ENCODE results near the gene ATP1A2. TPM values are rescaled to one million over a fixed set of nuclear protein-coding genes. Genes with fewer than 3 reads are reported as not detected.

ATP1A2 gene
- total RNA-seq, 1 donor from 2014 or later: not detected

DNA sequence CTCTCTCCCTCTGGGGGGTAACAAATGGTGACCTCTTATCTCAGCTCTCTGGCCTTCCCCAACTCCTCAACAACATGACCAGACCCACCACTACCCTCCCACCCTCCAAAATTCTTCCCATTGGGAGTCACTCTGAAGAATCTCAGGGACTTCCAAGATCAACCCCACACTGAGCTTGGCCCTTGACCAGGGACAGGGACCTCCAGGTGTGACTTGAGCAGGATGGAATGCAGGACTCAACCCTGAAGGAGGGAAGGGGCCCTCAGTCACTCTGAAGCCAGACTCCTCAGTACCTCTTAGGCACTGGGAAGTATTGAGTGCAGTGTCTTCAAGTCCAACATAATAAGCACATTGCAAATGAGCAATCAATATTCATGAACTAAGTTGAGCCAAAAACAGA, 76.7 kb downstream of the ATP1A2 start:
- ATAC-seq (ENCODE audit: low read depth): no peak

More for the DNA sequence above, 76.7 kb downstream of the ATP1A2 start:
- POLR2A ChIA-PET: interaction anchor here (0.6 to 1.6 kb wide), 3 partner anchors 28 to 161 kb away, joined by 3 to 9 read pairs (median 4); no protein-coding TSS in a partner anchor
- intact Hi-C loops (cut with micrococcal nuclease): loop anchor here (10.0 kb wide), 1 partner anchor 413 kb away; no protein-coding TSS in a partner anchor
- Mint-ChIP-seq H3K27ac (no peak overlapping the region), H3K9me3 (no peaks in the 10 kb centered on the region), H3K4me3 (no peak overlapping the region), H3K27me3 (no peaks in the 10 kb centered on the region), H3K36me3 (ENCODE audit: low read depth) (no peaks in the 10 kb centered on the region), H3K4me1 (peaks cover 3% of the 10 kb centered on the region)
- CTCF ChIA-PET: interaction anchor here (1.0 to 6.1 kb wide), 8 partner anchors 12 to 184 kb away, joined by 3 to 109 read pairs (median 17); partner anchors contain the start of gene PEA15
- TF ChIP-seq, protein P1, sequence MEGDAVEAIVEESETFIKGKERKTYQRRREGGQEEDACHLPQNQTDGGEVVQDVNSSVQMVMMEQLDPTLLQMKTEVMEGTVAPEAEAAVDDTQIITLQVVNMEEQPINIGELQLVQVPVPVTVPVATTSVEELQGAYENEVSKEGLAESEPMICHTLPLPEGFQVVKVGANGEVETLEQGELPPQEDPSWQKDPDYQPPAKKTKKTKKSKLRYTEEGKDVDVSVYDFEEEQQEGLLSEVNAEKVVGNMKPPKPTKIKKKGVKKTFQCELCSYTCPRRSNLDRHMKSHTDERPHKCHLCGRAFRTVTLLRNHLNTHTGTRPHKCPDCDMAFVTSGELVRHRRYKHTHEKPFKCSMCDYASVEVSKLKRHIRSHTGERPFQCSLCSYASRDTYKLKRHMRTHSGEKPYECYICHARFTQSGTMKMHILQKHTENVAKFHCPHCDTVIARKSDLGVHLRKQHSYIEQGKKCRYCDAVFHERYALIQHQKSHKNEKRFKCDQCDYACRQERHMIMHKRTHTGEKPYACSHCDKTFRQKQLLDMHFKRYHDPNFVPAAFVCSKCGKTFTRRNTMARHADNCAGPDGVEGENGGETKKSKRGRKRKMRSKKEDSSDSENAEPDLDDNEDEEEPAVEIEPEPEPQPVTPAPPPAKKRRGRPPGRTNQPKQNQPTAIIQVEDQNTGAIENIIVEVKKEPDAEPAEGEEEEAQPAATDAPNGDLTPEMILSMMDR (IDR thresholded peaks at IDR 0.05): no peak
- no peak for DNase-seq

Other genes with a start within 250 kb of the ATP1A2 start
- 1.2 and 1.8 TPM in 2 replicates for gene CFAP45, start 215.6 kb upstream of the ATP1A2 start, total RNA-seq
- 327 and 364 TPM in 2 replicates for gene TAGLN2, start 190.3 kb upstream of the ATP1A2 start, total RNA-seq
- gene IGSF9, start 170.1 kb upstream of the ATP1A2 start, total RNA-seq: not detected in 2 replicates
- not detected in 2 replicates for gene SLAMF9, start 161.5 kb upstream of the ATP1A2 start, total RNA-seq
- 4.5 and 5.3 TPM in 2 replicates for gene PIGM, start 83.8 kb upstream of the ATP1A2 start, total RNA-seq
- not detected in 2 replicates for gene KCNJ10, start 45.6 kb upstream of the ATP1A2 start, total RNA-seq
- not detected in 2 replicates for gene KCNJ9, start 34.2 kb upstream of the ATP1A2 start, total RNA-seq
- 25.4 and 27.9 TPM in 2 replicates for gene IGSF8, start 17.1 kb upstream of the ATP1A2 start, total RNA-seq
- not detected in 2 replicates for gene ATP1A4, start 35.8 kb downstream of the ATP1A2 start, total RNA-seq
- not detected in 2 replicates for gene CASQ1, start 74.8 kb downstream of the ATP1A2 start, total RNA-seq
- gene PEA15, start 89.6 kb downstream of the ATP1A2 start, total RNA-seq: 107 and 111 TPM in 2 replicates
- gene DCAF8, start 146.8 kb downstream of the ATP1A2 start, total RNA-seq: 155 and 172 TPM in 2 replicates
- gene PEX19, start 169.4 kb downstream of the ATP1A2 start, total RNA-seq: 43.7 and 50.3 TPM in 2 replicates
- gene COPA, start 227.5 kb downstream of the ATP1A2 start, total RNA-seq: 161 and 174 TPM in 2 replicates
- 108 and 118 TPM in 2 replicates for gene NCSTN, start 227.6 kb downstream of the ATP1A2 start, total RNA-seq